Femur (tissue), 1 donor: ENCODE measurements around the gene PCLAF.

ENCODE experiments used
- DNase-seq: peaks from one replicate; pipeline ENCODE4 v3.0.0-alpha.2; 2017

Gene PCLAF

GRCh38 chr15:64314456-64314855 is 66.8 kb downstream of the PCLAF start:
- DNase-seq: no peak
